ENCODE results near the gene NEIL1. TPM values are rescaled to one million over a fixed set of nuclear protein-coding genes. Genes with fewer than 3 reads are reported as not detected.
A peak's percentile ranks its signal among the peaks of the same experiment; 100 is the strongest.
"Not testable (repeated sequence)": the region's sequence is repeated elsewhere in the genome, so short reads cannot be mapped to it uniquely, and the experiment has no call there.

The NEIL1 gene
- total RNA-seq, 3 donors from 2014 or later, result 38.0 to 67.9 (median 41.4) TPM

DNA sequence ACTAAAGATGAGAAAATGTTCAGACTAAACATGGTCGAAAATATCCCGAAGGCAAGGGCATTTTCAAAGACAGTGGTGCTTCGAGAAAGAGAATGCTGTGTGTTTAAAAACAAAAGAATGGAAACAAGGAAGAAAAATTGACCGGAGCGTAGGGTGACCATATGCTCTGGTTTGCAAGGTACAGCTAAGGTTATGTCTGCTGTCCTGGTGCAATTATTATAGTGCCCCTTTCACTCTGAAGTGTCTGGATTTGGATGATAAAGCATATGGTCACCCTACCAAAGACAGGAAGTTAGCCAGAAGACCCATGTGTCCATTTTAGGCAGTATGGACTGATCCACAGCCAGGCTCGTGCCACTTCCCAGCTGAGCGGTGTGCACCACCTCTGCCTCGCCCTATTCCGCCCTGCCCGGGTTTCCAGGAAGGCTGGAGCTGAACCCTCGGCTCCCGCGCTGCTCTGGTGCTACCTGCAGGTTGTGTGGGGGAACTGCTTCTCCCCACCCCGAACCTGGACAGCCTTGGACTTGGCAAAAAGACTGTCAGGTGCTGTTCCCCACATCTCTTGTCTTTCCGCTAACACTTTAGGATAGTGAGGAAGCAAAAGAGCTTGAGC is 39.0 kb upstream of the NEIL1 start:
- Histone ChIP-seq H3K36me3 (ENCODE audit: low read depth) (no peaks in the 10 kb centered on the region), H3K9me3 (no peaks in the 10 kb centered on the region), H3K4me3 (no peak overlapping the region), H3K4me1 (ENCODE audit: low read depth) (no peaks in the 10 kb centered on the region)
- DNase-seq (peak; percentile 82 to 88 (median 84)), ATAC-seq (peak; percentile 100)
- intact Hi-C loops (cut with DNase I, micrococcal nuclease), result no loop called here
- TF ChIP-seq, protein P1, sequence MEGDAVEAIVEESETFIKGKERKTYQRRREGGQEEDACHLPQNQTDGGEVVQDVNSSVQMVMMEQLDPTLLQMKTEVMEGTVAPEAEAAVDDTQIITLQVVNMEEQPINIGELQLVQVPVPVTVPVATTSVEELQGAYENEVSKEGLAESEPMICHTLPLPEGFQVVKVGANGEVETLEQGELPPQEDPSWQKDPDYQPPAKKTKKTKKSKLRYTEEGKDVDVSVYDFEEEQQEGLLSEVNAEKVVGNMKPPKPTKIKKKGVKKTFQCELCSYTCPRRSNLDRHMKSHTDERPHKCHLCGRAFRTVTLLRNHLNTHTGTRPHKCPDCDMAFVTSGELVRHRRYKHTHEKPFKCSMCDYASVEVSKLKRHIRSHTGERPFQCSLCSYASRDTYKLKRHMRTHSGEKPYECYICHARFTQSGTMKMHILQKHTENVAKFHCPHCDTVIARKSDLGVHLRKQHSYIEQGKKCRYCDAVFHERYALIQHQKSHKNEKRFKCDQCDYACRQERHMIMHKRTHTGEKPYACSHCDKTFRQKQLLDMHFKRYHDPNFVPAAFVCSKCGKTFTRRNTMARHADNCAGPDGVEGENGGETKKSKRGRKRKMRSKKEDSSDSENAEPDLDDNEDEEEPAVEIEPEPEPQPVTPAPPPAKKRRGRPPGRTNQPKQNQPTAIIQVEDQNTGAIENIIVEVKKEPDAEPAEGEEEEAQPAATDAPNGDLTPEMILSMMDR (IDR thresholded peaks at IDR 0.05), result peak; percentile 42

DNA sequence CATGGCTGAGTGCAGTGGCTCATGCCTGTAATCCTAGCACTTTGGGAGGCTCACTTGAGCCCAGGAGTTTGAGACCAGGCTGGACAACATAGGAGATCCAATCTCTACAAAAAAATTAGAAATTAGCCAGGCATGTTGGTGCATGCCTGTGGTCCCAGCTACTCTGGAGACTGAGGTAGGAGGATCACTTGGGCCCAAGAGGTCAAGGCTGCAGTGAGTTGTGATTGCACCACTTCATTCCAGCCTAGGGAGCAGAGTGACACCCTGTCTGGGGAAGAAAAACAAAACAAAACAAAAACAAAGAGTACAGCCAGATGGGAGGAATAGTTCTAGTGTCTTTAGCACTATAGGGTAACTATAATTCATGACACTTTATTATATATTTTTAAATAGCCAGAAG is 37.1 kb upstream of the NEIL1 start:
- Histone ChIP-seq H3K4me1 (ENCODE audit: low read depth) (no peaks in the 10 kb centered on the region), H3K9me3 (no peaks in the 10 kb centered on the region), H3K4me3 (no peak overlapping the region), H3K36me3 (ENCODE audit: low read depth) (no peaks in the 10 kb centered on the region)
- intact Hi-C loops (cut with DNase I, micrococcal nuclease), result no loop called here
- ATAC-seq (no peak), DNase-seq (no peak)
- TF ChIP-seq, protein P1 (IDR thresholded peaks at IDR 0.05), result no peak

DNA sequence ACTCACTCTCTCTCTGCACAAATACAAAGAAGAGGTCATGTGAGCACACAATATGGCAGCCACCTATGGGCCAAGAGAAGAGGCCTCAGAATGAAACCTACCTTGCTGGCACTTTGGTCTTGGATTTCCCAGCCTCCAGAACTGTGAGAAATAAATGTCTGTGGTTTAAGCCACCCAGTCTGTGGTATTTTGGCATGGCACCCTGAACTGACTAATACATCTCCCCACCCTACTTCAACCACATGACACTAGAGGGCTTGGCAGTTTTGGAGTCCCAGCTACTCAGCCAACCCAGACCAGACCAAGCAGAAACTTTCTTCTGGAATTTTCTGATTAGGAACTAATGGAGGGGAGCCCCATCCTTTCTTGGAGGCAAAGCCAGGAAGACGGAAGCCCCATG is 34.3 kb upstream of the NEIL1 start:
- H3K9me3 ChIP-seq; H3K36me3 ChIP-seq (ENCODE audit: low read depth); intact Hi-C loops (cut with DNase I, micrococcal nuclease); H3K4me3 ChIP-seq; DNase-seq; H3K4me1 ChIP-seq (ENCODE audit: low read depth); ATAC-seq: not testable (repeated sequence)

DNA sequence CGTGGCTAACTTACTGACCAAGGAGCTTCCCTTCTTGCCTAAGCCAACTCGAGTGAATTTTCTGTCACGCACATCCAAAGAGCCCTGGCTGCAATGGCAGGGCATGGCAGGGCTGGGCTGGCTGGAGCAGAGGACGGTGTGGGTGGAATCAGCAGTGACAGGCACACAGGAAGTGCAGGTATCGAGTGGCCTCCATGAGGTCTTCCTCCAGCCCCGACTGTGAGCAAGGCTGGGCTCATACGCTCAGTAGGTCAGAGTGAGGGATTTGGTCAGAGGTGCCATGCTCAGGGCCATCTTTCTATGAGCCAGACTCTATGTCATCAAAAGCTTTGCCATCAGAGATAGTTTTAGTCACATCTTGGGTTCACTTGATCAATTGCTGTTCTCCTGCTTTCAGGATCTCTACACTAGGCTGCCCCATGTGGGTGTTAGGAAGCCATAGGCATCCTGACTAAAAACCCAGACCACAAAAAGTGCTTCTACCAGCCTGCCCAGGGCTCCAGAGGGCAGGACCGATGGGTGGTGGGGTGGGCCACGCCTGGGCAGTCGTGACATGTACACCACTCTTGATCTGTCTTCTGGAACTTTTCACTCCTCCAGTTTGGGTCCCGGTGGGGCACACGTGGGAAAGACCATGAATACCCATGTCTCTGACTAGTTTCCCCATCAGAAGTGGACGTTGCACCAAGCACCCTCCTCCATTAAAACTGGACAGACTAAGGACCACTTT is 33.6 kb upstream of the NEIL1 start:
- H3K36me3 ChIP-seq (ENCODE audit: low read depth), result no peaks in the 10 kb centered on the region
- no peak for DNase-seq
- no peak for ATAC-seq
- TF ChIP-seq, protein P1 (IDR thresholded peaks at IDR 0.05), result no peak
- H3K4me3 ChIP-seq, result no peak overlapping the region
- intact Hi-C loops (cut with DNase I, micrococcal nuclease), result no loop called here
- H3K9me3 ChIP-seq, result no peaks in the 10 kb centered on the region
- H3K4me1 ChIP-seq (ENCODE audit: low read depth), result no peaks in the 10 kb centered on the region

DNA sequence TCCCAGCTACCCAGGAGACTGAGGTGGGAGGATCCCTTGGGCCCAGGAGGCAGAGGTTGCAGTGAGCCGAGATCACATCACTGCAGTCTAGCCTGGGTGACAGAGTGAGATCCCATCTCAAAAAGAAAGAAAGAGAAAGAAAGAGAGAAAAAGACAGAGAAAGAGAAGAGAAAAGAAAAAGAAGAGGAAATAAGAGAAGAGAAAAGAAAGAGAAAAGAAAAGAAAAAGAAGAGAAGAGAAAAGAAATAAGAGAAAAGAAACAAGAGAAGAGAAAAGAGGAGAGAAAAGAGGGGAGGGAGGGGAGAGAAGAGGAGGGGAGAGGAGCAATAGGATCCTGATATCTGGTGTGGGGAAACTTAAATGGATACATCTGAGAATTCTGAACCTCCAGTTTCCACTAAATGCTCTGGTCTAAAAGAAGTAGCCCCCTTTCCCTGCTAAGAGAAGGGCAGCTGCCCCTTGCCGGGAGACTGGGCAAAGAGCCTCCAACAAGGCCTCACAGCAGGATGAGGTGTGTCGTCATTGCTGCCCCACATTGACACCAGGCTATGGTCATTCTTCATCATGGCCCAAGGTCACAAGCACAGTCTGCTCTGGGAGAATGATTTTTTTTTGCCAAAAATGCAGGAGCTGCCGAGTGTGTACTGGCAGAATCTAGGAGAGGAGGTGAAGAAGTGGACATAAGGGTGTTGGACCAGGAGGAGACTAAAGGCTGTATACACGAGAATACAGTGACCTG is 32.1 kb upstream of the NEIL1 start:
- H3K36me3 ChIP-seq (ENCODE audit: low read depth), result no peaks in the 10 kb centered on the region
- no peak for DNase-seq
- intact Hi-C loops (cut with DNase I, micrococcal nuclease), result no loop called here
- ATAC-seq, result no peak
- H3K4me3 ChIP-seq, result no peak overlapping the region
- H3K4me1 ChIP-seq (ENCODE audit: low read depth), result no peaks in the 10 kb centered on the region
- H3K9me3 ChIP-seq, result no peaks in the 10 kb centered on the region
- TF ChIP-seq, protein P1 (IDR thresholded peaks at IDR 0.05), result no peak

DNA sequence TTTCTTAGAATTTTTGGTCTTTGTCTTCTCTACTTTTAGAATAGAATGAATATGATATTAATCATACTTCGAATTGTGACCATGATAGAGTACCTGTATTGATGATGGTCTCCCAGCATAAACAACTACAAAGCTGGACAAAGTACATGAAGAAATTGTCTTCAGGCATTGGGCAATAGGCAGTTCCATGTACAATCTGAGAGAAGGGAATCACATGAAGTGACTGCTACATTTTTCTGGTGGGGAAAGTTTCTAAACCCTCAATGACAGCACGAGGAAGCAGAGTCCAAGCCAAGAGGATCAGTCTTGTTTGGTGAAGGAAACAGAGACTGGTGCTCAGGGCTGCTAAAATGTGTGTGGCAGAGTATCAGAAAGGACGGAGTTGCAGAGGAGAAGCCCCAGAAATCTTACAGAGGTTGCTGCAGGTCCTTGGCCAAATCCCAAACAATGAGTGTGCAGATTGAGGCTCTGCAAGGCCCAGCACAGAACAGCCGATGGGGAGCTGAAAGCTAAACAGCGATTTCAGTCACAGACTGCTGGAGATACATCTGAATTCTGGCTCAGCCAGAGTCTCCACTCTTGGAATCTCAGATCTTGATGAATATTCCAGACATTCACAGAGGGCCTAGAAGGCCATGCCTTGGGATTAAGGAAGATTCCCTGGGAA is 27.5 kb upstream of the NEIL1 start:
- H3K4me1 ChIP-seq (ENCODE audit: low read depth); DNase-seq; ATAC-seq; intact Hi-C loops (cut with DNase I, micrococcal nuclease); H3K9me3 ChIP-seq; H3K4me3 ChIP-seq; H3K36me3 ChIP-seq (ENCODE audit: low read depth): not testable (repeated sequence)

Data from mucosa of descending colon (tissue), 3 donors.